GM21390 (cell line): Measurements from ENCODE around the gene ATP1B3.
"Not testable (repeated sequence)": the region's sequence is repeated elsewhere in the genome, so short reads cannot be mapped to it uniquely, and the experiment has no call there.

Experiments used
- ATAC-seq: cut with Tn5 transposase; IDR thresholded peaks from one replicate; pipeline ENCODE4 v1.9.1; 2021; ENCODE audit not compliant: unreplicated experiment

Gene ATP1B3

DNA sequence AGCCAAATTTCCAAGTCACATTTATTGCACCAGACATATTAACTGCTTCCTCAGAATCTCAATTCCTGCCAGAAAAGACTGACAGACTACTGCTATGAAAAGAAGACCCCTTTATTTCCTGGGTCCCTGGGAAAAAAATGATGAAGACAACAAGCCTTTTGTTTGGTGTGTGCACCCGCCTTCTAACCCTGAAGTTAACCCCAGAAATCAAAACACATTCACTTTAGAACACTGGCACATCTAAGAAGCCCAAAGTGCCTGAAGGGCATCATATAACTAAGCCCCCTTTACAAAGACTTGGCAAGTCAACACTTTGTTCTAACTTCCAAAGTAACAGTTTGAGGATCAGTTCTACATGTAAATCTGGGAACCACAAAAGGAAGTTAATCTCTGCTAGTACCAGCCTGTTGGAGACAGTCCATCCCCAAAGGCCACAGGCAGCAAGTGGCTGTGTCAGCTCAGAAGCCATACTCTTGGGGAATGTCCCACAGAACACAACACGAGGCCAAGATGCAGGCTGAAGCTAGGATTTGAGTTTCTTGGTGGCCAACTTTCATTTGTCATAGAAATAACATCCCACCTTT lies 16.3 kb upstream of the ATP1B3 start:
- no peak for ATAC-seq

DNA sequence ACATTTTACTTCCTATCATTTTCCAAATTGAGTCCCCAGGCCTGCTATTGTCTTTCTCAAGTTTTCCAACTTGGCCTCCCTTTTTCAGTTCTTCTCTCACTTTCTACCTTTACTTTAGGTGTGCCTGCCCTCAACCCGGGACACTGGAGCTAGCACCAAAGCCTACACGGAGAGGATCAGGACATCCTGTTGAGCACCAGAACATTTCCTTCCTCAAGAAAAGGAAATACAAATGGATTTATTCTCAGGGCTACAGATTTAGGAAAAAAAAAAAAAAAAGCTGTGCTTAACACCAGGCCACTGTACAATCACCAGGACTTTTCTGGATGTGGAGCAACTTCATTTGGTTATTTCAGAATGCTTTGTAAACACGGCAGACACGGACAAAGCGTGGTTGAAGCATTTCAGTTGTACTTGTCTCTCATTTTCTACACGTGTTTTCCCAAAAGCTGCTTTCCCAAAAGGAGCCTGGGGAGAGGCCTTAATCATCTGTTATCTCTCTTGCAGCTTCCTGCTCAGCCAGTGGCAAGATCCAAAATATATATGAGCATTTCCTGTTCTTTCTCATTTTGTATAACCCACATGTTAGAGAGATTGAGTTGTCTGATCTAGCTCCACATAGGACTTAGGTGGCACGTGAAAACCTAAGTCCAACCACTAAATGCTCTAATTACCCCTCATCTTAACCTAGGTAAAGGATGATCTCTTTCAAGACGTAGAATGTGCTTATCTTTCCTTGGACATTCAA lies 15.5 kb upstream of the ATP1B3 start:
- ATAC-seq, result no peak

DNA sequence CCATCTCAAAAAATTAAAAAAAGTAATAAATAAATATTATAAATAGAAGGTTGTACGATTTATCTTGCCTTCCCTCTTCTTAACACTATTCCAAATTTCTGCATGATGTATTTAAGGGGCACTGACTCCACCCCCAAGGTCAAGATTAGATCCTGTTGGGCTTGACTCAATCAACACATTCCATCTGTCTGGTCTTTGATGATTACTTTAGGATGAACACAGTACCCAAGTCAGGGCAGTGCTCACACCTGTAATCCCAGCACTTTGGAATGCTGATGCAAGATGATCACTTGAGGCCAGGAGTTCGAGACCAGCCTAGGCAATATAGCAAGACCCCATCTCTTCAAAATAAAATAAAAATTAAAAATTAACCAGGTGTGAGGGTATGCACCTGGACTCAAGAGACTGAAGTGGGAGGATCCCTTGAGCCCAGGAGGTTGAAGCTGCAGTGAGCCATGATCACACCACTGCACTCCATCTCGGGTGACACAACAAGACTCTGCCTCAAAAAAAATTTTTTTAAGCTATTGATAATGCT lies 14.1 kb upstream of the ATP1B3 start:
- no peak for ATAC-seq

DNA sequence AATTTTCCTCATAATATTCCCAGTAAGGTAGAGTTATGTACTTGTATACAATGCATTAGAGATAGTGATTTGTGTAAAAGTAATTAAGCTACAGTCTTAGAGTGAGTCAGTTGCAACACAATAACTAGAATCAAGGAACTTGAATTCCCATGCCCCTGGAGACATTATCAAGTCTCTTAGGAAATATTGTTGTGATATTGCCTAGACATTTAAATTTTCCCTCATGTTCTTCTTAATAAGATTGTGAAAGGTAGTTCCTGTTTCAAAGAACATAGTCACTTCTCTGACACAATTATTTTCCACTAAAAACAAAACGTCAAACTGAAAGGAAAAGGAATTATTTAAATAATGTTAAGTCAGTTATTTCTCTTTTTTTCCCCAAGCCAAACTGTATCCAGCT lies 13.0 kb upstream of the ATP1B3 start:
- ATAC-seq, result no peak

DNA sequence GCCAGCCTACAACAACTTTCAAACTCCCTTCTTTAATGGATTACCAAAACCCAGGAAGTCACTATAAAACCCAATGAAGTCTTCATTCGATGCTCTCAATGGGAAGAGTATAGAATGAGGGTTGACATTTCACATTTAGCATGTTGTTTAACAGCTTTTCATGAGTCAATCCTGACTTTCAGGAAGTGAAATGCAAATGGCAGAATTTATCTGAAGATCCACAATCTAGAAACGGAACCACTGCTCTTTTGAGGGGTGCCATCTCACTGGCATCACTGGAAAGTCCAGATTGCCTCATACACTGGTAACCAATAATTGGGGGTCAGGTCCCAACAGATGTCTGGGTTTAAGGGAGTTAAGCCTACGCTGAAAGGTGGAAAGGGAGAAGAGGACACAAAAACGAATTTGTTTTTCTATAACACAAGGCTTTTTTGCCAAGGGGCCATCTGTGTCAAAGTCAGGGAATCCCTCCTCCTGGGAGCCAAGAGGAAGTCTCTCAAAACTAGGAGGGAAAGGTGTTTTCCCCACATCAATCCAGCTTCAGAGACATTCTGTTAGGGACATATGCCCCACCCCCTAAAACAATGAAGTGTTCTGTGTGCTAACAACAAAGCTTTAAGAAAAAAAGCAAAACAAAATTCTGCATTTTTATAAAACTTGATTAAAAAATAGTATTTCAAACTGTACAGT lies 12.0 kb upstream of the ATP1B3 start:
- ATAC-seq, result no peak

DNA sequence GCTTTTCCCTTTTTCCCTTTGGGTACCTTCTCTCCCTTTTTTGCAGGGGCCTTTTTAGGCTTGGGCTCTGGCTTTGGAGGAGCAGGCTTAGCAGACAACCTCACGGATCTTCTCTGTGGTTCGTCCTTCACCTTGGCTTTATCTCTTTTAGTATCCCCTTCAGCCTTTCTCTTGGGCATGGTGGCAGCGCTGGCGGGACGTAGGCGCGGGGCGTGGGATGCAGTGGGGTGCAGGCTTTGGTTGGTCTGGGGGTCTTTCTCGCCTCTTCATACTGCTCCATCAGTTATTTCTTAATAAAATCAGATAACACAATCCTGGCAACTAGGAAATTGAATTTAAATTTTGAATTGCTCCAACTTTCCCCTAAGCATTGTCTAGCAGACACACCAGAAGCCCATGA lies 11.3 kb upstream of the ATP1B3 start:
- ATAC-seq, result no peak

DNA sequence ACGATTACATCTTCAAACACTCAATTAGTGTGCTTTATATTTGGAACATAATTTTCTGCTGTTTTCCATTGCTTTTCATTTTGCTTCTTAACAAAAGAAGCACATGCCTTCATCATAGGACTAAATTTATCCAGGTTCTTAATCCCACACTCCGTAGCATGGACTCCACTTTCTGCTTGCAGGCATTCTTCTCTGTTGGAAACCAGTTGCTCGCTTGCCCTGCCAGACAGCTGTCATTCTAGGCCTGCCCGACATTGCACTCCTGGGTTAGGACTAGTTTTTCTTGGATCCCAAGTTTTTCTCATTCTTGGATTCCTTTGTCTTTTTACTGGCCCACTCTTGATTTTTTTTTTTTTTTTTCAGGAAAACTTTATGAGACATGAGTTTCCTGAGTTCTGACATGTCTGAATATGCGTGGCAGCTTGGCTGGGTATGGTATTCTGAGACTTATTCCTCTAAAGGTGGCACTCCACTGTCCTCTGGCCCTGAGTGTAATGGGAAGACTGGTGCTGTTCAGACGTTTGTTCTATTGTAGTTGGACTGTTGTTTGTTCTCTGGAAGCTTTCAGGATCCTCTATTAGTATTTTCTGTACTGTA lies 6.3 kb upstream of the ATP1B3 start:
- ATAC-seq, result no peak

DNA sequence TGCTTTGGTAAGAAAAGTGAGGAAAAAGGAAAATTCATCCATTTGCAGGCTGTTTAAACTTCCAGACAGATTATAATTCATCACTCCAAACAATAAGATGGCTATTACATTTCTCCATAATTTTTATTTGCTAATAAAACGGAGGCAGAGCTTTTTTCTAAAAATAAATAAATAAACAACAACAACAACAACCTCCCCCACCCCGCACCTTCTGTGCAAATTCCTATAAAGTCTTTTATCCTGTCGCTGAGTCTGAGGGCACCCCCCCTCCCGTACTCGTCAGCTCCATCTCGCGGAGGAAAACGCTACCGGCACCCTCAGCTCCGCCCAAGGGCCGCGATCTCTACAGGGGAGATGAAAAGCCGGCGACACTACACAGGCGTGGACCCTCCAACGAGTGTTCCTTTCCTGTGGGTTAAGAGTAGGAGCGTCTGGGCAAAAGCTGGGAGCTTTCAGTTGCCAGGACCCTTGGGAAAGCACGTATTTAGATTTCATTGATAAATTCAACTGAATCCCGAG lies 1.0 kb upstream of the ATP1B3 start:
- peak; percentile 50 for ATAC-seq

DNA sequence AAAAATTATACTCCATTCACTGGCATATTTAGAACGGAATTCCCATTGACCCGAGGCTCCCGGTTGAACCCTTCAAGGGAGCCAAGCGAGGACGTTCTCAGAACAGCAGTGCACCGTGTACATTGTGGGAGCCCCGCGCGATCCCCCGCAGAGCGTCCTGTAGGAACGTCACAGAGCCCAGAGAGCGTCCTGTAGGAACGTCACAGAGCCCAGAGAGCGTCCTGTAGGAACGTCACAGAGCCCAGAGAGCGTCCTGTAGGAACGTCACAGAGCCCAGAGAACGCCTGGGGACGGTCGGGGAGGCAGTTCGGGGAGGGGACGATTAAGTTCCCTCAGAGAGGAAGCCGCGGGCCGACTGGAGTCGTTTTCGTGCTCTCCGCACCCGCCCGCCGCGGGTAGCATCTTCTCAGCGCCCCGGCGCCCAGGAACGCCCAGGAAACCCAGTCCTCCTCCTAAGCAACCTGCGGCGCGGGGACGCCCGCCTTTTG lies 506 bp upstream of the ATP1B3 start:
- peak; percentile 44 for ATAC-seq

DNA sequence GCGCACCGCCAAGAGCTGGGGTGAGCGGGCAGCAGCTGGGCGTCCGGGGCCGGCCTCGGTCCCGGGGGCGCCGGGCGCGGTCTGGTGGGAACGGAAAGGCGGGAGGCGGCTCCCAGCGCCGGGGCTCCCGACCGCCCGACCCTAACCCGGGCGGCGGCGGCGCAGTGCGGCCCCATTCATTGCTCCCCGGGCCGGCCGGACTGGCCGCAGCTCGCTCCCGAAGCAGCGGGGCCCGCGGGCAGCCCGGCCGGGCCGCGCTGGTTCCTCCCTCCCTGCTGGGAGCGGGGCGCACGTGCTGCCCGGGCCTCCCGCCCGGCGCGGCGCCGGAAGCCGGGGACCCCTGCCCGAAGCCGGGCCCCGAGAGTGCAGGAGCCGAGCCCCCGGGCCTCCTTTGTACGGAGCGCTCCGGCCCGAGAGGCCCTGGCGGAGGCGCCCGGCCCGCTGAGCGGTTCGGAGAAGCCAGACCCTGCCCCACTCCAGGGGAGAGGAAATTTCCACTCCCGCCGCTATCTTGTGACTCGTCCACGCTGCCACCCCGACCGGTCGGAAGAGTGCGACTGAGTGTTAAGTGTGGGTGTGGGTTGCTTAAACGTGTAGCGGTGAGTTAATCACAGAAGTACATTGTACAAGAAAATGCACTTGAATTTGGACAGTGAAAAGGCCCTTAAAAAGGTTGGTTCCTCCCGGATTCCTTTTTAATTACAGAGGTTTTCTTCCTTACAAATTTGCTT lies 613 bp downstream of the ATP1B3 start:
- ATAC-seq, result peak; percentile 24

DNA sequence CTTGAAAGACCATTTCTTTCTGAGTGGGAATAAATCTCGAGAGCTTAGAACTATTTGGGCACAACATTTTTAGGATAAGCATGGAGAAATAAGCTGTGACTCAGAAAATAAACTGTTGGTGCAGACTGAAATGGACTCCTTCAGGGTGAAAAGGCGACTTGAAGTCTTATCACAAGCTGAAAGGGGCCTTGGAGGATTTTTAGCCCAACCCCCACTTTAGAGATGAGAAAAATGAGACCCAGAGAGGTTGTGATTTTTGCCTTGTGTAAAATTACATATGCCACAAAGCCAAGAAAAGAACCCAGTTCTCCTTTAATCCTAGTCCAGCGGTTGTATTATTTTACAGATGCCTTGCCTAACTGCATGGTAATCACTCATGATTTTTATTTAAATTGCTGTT lies 1.5 kb downstream of the ATP1B3 start:
- no peak for ATAC-seq

DNA sequence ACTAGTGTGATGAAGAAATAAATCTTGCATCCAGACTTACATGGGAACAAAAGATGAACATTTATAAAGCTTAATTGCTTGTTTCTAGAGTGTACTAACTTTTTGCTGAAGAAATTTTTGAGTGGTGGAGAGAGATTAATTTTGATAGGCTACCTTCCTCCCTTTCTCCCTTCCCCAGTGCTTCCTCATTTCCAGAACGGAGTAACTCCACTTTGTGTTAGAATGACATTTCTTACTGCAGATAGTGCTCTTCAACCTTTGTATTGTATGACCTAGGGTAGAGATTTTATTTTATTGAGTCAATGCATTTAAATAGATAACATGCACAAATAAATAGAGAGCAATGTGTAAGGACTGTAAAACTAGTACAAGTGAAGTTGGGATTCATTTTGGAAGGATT lies 1.9 kb downstream of the ATP1B3 start:
- no peak for ATAC-seq

DNA sequence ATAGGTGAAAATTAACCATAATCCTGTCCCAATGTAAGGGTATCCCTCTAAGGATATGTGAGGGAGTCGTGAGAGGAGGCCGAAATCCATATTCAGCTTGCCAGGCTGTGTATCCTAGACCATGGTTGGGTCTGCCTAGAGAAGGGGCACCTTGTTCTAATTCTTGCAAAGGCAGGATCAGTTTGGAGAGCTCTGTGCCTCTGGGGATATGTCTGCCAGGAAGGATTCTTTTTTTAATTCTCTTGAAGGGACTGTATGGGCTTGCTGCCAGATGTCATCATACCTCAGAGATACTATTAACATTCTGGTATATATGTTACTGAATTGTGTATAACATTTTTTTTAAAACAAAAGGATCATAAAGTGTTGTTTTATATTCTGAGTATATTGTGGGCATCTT lies 2.4 kb downstream of the ATP1B3 start:
- no peak for ATAC-seq

DNA sequence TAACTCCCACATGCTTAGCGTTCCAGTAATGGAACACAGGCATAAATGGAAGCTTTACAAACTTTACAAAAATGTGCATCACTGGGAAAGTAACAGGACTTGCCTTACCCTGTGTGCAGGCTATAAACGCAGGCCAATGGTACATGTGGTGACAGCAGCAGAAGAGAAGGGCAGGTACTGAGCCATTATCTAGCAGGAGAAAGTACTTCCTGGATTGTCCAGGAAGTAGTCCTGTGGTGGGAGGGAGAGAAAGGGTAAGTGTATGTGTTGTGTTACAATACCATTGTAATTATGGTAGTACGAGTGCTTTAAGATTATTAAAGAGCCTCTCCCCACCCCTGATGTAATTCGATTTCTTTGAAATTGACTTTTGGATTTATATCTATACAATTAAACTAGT lies 5.3 kb downstream of the ATP1B3 start:
- no peak for ATAC-seq

DNA sequence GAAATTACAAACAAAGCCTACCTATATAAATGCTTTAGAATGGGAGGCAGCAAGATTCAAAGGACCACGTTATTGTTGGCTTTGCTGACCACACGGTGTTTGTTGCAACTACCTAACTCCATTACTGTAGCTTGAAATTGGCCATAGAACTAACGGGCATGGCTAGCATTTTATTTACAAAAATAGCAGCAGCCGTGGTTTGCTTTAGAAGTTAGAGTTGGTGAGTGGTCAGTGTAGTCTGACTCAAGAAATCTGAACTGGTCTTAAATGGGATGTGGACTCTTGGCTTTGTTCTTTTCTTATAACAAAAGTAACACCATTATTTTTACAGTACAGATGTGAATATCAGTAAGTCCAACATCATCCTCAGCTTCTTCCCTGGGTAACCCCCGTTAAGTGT lies 10.6 kb downstream of the ATP1B3 start:
- ATAC-seq, result no peak

DNA sequence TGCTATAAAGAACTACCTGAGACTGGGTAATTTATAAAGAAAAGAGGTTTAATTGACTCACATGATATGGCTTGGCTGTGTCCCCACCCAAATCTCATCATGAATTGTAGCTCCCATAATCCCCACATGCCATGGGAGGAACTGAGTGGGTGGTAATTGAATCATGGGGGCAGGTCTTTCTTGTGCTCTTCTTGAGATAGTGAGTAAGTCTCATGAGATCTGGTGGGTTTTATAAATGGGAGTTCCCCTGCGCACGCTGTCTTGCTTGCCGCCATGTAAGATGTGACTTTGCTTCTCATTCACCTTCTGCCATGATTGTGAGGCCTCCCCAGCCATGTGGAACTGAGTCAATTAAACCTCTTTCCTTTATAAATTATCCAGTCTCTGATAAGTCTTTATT lies 12.1 kb downstream of the ATP1B3 start:
- not testable (repeated sequence) for ATAC-seq

DNA sequence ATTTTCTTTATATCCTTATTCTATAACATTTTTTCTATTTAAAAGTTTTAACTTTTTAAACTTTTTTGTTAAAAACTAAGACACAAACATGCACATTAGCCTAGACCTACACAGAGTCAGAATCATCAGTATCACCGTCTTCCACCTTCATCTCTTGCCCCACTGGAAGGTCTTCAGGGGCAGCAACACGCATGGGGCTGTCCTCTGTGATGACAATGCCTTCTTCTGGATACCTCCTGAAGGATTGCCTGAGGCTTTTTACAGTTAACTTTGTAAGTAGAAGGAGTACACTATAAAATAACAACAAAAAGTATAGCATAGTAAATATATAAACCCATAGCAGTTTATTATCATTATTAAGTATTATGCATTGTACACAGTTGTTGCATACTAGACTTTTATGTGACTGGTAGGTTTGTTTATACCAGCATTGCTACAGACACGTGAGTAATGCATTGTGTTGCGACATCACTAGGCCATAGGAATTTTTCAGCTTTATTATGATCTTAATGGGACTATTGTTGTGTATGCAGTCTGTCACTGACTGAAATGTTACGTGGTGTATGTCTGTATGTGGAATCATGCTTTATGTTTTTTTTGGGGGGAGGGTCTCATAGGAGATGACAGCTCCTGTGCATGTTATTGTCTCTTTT lies 18.2 kb downstream of the ATP1B3 start:
- ATAC-seq, result no peak

DNA sequence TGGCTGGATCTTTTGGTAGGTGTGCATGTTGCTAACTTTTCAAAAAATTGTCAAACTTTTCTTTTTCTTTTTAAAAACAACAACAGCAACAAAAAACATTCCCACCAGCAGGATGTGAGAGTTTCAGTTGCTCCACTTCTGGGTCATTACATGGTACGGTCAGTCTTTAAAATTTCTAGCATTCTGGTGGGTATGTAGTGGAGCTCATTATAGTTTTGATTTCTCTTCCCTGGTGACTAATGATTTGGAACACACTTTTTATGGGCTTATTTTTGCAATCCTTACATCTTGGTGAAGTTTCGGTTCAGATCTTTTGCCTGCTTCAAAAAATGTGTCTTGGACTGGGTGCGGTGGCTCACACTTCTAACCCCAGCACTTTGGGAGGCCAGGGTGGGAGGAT lies 19.3 kb downstream of the ATP1B3 start:
- no peak for ATAC-seq

DNA sequence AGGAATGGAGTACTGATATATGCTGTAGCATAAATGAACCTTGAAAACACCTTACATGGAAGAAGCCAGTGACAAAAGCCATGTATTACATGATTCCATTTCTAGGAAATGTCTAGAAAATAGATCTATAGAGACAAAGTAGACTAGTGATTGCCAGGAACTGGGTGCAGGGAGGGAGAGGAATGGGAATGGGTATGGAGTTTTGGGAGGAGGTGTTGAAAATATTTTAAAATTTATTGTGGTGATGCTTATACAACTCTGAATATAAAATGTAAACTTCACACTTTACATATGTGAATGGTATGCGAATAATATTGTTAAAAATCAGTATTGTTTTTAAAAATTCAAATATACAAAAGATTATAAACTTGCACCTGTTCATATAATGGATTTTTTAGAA lies 22.5 kb downstream of the ATP1B3 start:
- ATAC-seq, result no peak

DNA sequence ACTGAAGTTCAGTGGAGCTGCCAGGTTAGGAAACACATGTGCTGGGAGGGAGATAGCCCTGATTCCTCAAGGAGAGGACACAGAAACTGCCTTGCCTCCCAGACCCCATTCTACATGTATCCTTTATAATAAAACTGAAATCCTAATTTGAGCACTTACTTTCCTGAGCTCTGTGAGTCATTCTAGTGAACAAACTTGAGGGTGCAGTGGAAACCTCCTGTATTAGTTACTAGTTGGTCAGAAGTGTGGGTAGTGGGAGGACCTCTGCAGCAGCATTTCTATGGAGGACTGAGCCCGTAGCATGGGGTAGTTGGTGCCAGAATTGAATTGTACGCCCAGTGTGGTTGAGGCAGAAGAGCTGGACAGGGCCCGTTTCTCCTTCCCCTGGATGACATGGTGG lies 23.9 kb downstream of the ATP1B3 start:
- ATAC-seq, result no peak
